HepG2 (cell line): ENCODE data around the gene EXOC6B. TPM values are rescaled to one million over a fixed set of nuclear protein-coding genes. Genes with fewer than 3 reads are reported as not detected.
A peak's percentile ranks its signal among the peaks of the same experiment; 100 is the strongest.

ENCODE experiments used
- CBX5 ChIP-seq: sonication (generic); formaldehyde crosslinking; IDR thresholded peaks from 2 replicates; pipeline ENCODE4 v1.4.0; 2020; ENCODE audit warnings: missing genetic modification reagents, borderline replicate concordance
- EHMT2 ChIP-seq: fragments of 200-600 bp; sonication (generic); IDR thresholded peaks from 2 replicates; pipeline ENCODE4 v1.7.0; 2017; ENCODE audit warnings: antibody characterized with exemption, low read depth, low read length, borderline replicate concordance
- FLYWCH1 ChIP-seq: sonication (generic); formaldehyde crosslinking; IDR thresholded peaks from 2 replicates; pipeline ENCODE4 v1.8.1; 2023; ENCODE audit warnings: mild to moderate bottlenecking, missing genetic modification reagents
- ISX ChIP-seq: sonication (generic); formaldehyde crosslinking; conservative IDR thresholded peaks from 2 replicates; pipeline ENCODE4 v1.5.0; 2020; ENCODE audit warnings: missing genetic modification reagents
- JUN ChIP-seq: sonication (generic); formaldehyde crosslinking; IDR thresholded peaks from 2 replicates; pipeline ENCODE4 v1.4.0; 2020; ENCODE audit warnings: mild to moderate bottlenecking, missing genetic modification reagents
- KDM5A ChIP-seq: fragments of 200-600 bp; sonication (generic); IDR thresholded peaks from 2 replicates; pipeline ENCODE4 v1.7.0; 2018; ENCODE audit warnings: antibody characterized with exemption, mild to moderate bottlenecking, low read length, borderline replicate concordance
- MEF2D ChIP-seq: sonication (generic); formaldehyde crosslinking; IDR thresholded peaks from 2 replicates; pipeline ENCODE4 v1.5.1; 2020; ENCODE audit warnings: mild to moderate bottlenecking, missing genetic modification reagents
- NFE2 ChIP-seq: sonication (generic); formaldehyde crosslinking; IDR thresholded peaks from 2 replicates; pipeline ENCODE4 v1.4.0; 2020; ENCODE audit warnings: missing genetic modification reagents
- PAWR ChIP-seq: sonication (generic); formaldehyde crosslinking; IDR thresholded peaks from 2 replicates; pipeline ENCODE4 v1.4.0; 2020; ENCODE audit warnings: missing genetic modification reagents, mild to moderate bottlenecking, borderline replicate concordance
- RBAK ChIP-seq: sonication (generic); formaldehyde crosslinking; IDR thresholded peaks from 2 replicates; pipeline ENCODE4 v1.5.1; 2020; ENCODE audit warnings: mild to moderate bottlenecking, missing genetic modification reagents
- SRSF9 ChIP-seq: fragments of 200-400 bp; formaldehyde crosslinking; IDR thresholded peaks from 2 replicates; pipeline ENCODE4 v1.6.1; 2018; ENCODE audit warnings: borderline replicate concordance, mild to moderate bottlenecking, low read depth, low read length; ENCODE audit not compliant: insufficient read depth, poor library complexity, severe bottlenecking
- ZNF556 ChIP-seq: sonication (generic); formaldehyde crosslinking; IDR thresholded peaks from 2 replicates; pipeline ENCODE4 v1.4.0; 2020; ENCODE audit warnings: mild to moderate bottlenecking, missing genetic modification reagents, borderline replicate concordance
- ZNF792 ChIP-seq: IDR thresholded peaks from 2 replicates; pipeline ENCODE4 v1.6.1; 2016
- ZSCAN29 ChIP-seq: sonication (generic); formaldehyde crosslinking; conservative IDR thresholded peaks from 2 replicates; pipeline ENCODE4 v1.4.0; 2020; ENCODE audit warnings: mild to moderate bottlenecking, missing genetic modification reagents
- polyA plus RNA-seq, 8 experiments: library from polyadenylated mRNA; depleted of rRNA in 3 of 8; stranded (reverse) in 7 of 8; unstranded in 1 of 8; fragments of >200 nt; fragmentation: Illumina TruSeq in 4 of 8; extraction: Trizol in 4 of 8; gene quantifications; 2 replicates each; pipeline versions ENCODE4 v1.2.1 to v1.2.3, GENCODE V29; 2011 to 2016; ENCODE audit warnings: low read depth in 4 of 8, missing spikeins in 1 of 8, mixed read lengths in 1 of 8; ENCODE audit not compliant: insufficient read depth in 1 of 8
- total RNA-seq, 5 experiments: library from RNA; depleted of rRNA; stranded (reverse); fragments of >200 nt; fragmentation: Illumina TruSeq; extraction: Trizol; gene quantifications; 2 replicates each; pipeline ENCODE4 v1.2.3, GENCODE V29; 2016; ENCODE audit warnings: low read depth in 1 of 5
- TF ChIP-seq, protein P1 (sequence below): sonication (generic); formaldehyde crosslinking; IDR thresholded peaks from 2 replicates; pipeline ENCODE4 v1.4.0; 2020; ENCODE audit warnings: missing genetic modification reagents
- TF ChIP-seq, protein P2 (sequence below): sonication (generic); formaldehyde crosslinking; IDR thresholded peaks from 2 replicates; pipeline ENCODE4 v1.5.1; 2020; ENCODE audit warnings: mild to moderate bottlenecking, missing genetic modification reagents
- TF ChIP-seq, protein P3 (sequence below): sonication (generic); formaldehyde crosslinking; IDR thresholded peaks from 2 replicates; pipeline ENCODE4 v1.4.0; 2020; ENCODE audit warnings: mild to moderate bottlenecking, missing genetic modification reagents, borderline replicate concordance
- TF ChIP-seq, protein P4 (sequence below): sonication (generic); formaldehyde crosslinking; IDR thresholded peaks from 2 replicates; pipeline ENCODE4 v1.5.0; 2020; ENCODE audit warnings: missing genetic modification reagents

The EXOC6B gene
- total and polyA plus RNA-seq, 2 of the 13 experiments (the other 11 are each of a cell fraction or from before 2014, with no cell fraction given): 9.1 to 15.9 TPM

DNA sequence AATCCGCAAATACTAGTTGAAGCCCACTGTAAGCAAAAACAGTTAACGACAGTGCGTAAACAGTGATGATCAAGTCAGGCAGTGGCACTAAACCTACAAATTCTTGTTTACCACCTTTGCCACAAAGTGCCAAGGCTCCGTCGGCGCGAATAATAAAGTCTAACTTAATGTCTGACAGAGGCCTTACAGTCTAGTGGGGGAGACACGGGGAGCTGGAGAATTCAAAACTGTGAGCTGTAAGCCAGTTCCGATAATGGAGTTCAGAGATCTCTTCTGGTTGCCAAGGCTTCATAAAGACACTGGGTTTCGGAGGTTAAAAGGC lies 284 bp upstream of the EXOC6B start (continued):
- TF ChIP-seq CBX5 (no peak), FLYWCH1 (no peak), RBAK (peak; percentile 11; the same call in 1 of the 2 replicates), NFE2 (peak; percentile 44; the same call in 1 of the 2 replicates), PAWR (CRISPR knock-in tag) (no peak), SRSF9 (no peak), KDM5A (no peak), ZNF556 (CRISPR knock-in tag) (0 out of 2 replicates have a peak, but pooled peaks have one; percentile 9), ZSCAN29 (CRISPR knock-in tag) (peak; percentile 47; the same call in 1 of the 2 replicates), JUN (no peak; the same call in 1 of the 2 replicates), ZNF792 (CRISPR knock-in tag) (no peak), ISX (no peak), EHMT2 (0 out of 2 replicates have a peak, but pooled peaks have one; percentile 70), MEF2D (CRISPR knock-in tag) (peak; percentile 11; the same call in 1 of the 2 replicates)
- TF ChIP-seq, protein P1, sequence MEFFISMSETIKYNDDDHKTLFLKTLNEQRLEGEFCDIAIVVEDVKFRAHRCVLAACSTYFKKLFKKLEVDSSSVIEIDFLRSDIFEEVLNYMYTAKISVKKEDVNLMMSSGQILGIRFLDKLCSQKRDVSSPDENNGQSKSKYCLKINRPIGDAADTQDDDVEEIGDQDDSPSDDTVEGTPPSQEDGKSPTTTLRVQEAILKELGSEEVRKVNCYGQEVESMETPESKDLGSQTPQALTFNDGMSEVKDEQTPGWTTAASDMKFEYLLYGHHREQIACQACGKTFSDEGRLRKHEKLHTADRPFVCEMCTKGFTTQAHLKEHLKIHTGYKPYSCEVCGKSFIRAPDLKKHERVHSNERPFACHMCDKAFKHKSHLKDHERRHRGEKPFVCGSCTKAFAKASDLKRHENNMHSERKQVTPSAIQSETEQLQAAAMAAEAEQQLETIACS (CRISPR knock-in tag): 0 out of 2 replicates have a peak, but pooled peaks have one; percentile 35
- TF ChIP-seq, protein P2, sequence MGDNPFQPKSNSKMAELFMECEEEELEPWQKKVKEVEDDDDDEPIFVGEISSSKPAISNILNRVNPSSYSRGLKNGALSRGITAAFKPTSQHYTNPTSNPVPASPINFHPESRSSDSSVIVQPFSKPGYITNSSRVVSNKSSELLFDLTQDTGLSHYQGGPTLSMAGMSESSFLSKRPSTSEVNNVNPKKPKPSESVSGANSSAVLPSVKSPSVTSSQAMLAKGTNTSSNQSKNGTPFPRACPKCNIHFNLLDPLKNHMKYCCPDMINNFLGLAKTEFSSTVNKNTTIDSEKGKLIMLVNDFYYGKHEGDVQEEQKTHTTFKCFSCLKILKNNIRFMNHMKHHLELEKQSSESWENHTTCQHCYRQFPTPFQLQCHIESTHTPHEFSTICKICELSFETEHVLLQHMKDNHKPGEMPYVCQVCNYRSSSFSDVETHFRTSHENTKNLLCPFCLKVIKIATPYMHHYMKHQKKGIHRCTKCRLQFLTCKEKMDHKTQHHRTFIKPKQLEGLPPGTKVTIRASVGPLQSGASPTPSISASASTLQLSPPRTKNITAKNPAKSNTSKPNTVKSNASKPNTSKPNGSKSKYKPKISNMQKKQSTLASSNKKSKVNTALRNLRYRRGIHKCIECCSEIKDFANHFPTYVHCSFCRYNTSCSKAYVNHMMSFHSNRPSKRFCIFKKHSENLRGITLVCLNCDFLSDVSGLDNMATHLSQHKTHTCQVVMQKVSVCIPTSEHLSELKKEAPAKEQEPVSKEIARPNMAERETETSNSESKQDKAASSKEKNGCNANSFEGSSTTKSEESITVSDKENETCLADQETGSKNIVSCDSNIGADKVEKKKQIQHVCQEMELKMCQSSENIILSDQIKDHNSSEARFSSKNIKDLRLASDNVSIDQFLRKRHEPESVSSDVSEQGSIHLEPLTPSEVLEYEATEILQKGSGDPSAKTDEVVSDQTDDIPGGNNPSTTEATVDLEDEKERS (CRISPR knock-in tag): no peak
- TF ChIP-seq, protein P3, sequence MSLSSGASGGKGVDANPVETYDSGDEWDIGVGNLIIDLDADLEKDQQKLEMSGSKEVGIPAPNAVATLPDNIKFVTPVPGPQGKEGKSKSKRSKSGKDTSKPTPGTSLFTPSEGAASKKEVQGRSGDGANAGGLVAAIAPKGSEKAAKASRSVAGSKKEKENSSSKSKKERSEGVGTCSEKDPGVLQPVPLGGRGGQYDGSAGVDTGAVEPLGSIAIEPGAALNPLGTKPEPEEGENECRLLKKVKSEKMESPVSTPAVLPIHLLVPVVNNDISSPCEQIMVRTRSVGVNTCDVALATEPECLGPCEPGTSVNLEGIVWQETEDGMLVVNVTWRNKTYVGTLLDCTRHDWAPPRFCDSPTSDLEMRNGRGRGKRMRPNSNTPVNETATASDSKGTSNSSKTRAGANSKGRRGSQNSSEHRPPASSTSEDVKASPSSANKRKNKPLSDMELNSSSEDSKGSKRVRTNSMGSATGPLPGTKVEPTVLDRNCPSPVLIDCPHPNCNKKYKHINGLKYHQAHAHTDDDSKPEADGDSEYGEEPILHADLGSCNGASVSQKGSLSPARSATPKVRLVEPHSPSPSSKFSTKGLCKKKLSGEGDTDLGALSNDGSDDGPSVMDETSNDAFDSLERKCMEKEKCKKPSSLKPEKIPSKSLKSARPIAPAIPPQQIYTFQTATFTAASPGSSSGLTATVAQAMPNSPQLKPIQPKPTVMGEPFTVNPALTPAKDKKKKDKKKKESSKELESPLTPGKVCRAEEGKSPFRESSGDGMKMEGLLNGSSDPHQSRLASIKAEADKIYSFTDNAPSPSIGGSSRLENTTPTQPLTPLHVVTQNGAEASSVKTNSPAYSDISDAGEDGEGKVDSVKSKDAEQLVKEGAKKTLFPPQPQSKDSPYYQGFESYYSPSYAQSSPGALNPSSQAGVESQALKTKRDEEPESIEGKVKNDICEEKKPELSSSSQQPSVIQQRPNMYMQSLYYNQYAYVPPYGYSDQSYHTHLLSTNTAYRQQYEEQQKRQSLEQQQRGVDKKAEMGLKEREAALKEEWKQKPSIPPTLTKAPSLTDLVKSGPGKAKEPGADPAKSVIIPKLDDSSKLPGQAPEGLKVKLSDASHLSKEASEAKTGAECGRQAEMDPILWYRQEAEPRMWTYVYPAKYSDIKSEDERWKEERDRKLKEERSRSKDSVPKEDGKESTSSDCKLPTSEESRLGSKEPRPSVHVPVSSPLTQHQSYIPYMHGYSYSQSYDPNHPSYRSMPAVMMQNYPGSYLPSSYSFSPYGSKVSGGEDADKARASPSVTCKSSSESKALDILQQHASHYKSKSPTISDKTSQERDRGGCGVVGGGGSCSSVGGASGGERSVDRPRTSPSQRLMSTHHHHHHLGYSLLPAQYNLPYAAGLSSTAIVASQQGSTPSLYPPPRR (CRISPR knock-in tag): 0 out of 2 replicates have a peak, but pooled peaks have one; percentile 7
- TF ChIP-seq, protein P4, sequence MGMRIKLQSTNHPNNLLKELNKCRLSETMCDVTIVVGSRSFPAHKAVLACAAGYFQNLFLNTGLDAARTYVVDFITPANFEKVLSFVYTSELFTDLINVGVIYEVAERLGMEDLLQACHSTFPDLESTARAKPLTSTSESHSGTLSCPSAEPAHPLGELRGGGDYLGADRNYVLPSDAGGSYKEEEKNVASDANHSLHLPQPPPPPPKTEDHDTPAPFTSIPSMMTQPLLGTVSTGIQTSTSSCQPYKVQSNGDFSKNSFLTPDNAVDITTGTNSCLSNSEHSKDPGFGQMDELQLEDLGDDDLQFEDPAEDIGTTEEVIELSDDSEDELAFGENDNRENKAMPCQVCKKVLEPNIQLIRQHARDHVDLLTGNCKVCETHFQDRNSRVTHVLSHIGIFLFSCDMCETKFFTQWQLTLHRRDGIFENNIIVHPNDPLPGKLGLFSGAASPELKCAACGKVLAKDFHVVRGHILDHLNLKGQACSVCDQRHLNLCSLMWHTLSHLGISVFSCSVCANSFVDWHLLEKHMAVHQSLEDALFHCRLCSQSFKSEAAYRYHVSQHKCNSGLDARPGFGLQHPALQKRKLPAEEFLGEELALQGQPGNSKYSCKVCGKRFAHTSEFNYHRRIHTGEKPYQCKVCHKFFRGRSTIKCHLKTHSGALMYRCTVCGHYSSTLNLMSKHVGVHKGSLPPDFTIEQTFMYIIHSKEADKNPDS (CRISPR knock-in tag): peak; percentile 5; the same call in 1 of the 2 replicates
